MM.1S (cell line): ENCODE measurements around the gene ADAM19.

ENCODE experiments used
- DNase-seq: peaks from one replicate; pipeline ENCODE4 v3.0.0-alpha.2; 2015
- H2AFZ ChIP-seq: fragments of 300-600 bp; sonication (generic); 2 replicates; pipeline ENCODE4 v1.6.0; 2016; ENCODE audit warnings: antibody characterized with exemption, low read length
- H3F3A ChIP-seq: fragments of 300-600 bp; sonication (generic); 2 replicates; pipeline ENCODE4 v1.6.1; 2016; ENCODE audit warnings: mild to moderate bottlenecking, antibody characterized with exemption, low read length, moderate library complexity, mixed read lengths; ENCODE audit not compliant: insufficient read depth
- H3K27ac ChIP-seq: fragments of 300-600 bp; sonication (generic); 2 replicates; pipeline ENCODE4 v1.5.1; 2016; ENCODE audit warnings: mild to moderate bottlenecking, low read length
- H3K27me3 ChIP-seq: fragments of 300-600 bp; sonication (generic); replicated peaks from 2 replicates; pipeline ENCODE4 v1.6.0; 2016; ENCODE audit warnings: low read length; ENCODE audit not compliant: insufficient read depth
- H3K36me3 ChIP-seq: fragments of 300-600 bp; sonication (generic); replicated peaks from 2 replicates; pipeline ENCODE4 v1.6.1; 2016; ENCODE audit warnings: mild to moderate bottlenecking, low read length, mixed read lengths; ENCODE audit not compliant: insufficient read depth
- H3K4me1 ChIP-seq: fragments of 300-600 bp; sonication (generic); 2 replicates; pipeline ENCODE4 v1.6.1; 2016; ENCODE audit warnings: low read length, mixed read lengths
- H3K4me2 ChIP-seq: fragments of 300-600 bp; sonication (generic); 2 replicates; pipeline ENCODE4 v1.6.0; 2016; ENCODE audit warnings: low read depth, low read length
- H3K4me3 ChIP-seq: fragments of 300-600 bp; sonication (generic); 2 replicates; pipeline ENCODE4 v1.5.1; 2016; ENCODE audit warnings: low read length, mixed read lengths
- H3K79me2 ChIP-seq: fragments of 300-600 bp; sonication (generic); 2 replicates; pipeline ENCODE4 v1.6.1; 2016; ENCODE audit warnings: mixed run types, low read length, mixed read lengths
- H3K9ac ChIP-seq: fragments of 300-600 bp; sonication (generic); 2 replicates; pipeline ENCODE4 v1.6.1; 2016; ENCODE audit warnings: low read length, mixed read lengths
- H3K9me2 ChIP-seq: fragments of 300-600 bp; sonication (generic); replicated peaks from 2 replicates; pipeline ENCODE4 v1.6.1; 2016; ENCODE audit warnings: mild to moderate bottlenecking, low read length, mixed read lengths; ENCODE audit not compliant: insufficient read depth
- H3K9me3 ChIP-seq: fragments of 300-600 bp; sonication (generic); replicated peaks from 2 replicates; pipeline ENCODE4 v1.6.1; 2016; ENCODE audit warnings: mild to moderate bottlenecking, low read length, mixed read lengths; ENCODE audit not compliant: insufficient read depth
- H4K20me1 ChIP-seq: fragments of 300-600 bp; sonication (generic); 2 replicates; pipeline ENCODE4 v1.6.1; 2016; ENCODE audit warnings: mild to moderate bottlenecking, low read length, moderate library complexity, mixed read lengths; ENCODE audit not compliant: insufficient read depth
- CTCF ChIP-seq: fragments of 300-600 bp; sonication (generic); IDR thresholded peaks from 2 replicates; pipeline ENCODE4 v1.5.1; 2016; ENCODE audit warnings: antibody characterized with exemption, low read length, mixed read lengths
- EZH2 ChIP-seq: fragments of 300-600 bp; sonication (generic); optimal IDR thresholded peaks from 2 replicates; pipeline ENCODE3; 2017; ENCODE audit warnings: low read depth, mild to moderate bottlenecking, antibody characterized with exemption, low read length, mixed read lengths
- EZH2phosphoT487 ChIP-seq: fragments of 300-600 bp; sonication (generic); IDR thresholded peaks from 2 replicates; pipeline ENCODE4 v1.6.1; 2018; ENCODE audit warnings: antibody characterized with exemption, low read length

Gene ADAM19

DNA sequence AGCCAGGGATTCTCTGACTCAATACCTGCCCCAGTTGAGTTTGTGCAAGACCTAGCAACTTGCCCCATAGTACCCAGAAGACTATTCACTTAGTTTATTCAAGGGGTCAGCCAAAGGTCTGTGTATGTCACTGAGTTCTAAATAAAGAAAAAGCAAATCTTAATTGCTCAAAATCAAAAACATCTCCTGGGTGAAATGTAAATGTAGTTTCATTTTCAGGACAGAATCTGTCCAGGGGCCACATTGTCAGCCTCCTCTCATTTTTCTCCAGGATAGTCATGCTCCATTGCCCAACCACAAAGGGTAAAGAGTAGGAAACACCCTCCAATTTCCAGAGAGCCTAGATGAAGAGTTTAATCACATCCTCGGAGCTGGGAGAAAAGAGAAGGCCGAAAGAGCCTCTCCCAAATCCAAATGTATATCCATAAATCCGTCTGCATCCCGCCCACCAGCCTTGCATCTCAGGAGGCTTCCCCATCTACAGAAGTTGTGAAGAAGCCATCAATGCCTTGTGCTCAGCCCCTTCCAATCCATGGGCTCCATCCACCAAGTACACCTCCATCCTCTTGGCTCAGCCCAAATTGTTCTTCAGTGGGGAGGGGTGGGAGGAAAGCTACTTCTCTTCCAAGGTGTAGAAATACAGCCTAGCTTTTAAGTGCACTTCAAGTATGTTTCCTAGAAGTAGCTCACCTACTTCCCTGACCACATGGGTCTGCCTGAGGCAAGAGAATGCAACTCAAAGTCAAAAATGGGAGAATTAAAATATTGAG is 26.9 kb downstream of the ADAM19 start:
- Histone ChIP-seq H3K27ac (no peak overlapping the region), H4K20me1 (no peaks in the 10 kb centered on the region), H3K36me3 (no peaks in the 10 kb centered on the region), H3K4me1 (peaks cover 17% of the 10 kb centered on the region), H3K9me2 (no peaks in the 10 kb centered on the region), H2AFZ (no peak overlapping the region), H3K9me3 (no peaks in the 10 kb centered on the region), H3K4me2 (no peak overlapping the region), H3K9ac (no peak overlapping the region), H3K27me3 (no peaks in the 10 kb centered on the region), H3K79me2 (no peaks in the 10 kb centered on the region), H3K4me3 (no peak overlapping the region), H3F3A (no peaks in the 10 kb centered on the region)
- TF ChIP-seq EZH2phosphoT487 (no peak), EZH2 (no peak), CTCF (no peak)
- no peak for DNase-seq

DNA sequence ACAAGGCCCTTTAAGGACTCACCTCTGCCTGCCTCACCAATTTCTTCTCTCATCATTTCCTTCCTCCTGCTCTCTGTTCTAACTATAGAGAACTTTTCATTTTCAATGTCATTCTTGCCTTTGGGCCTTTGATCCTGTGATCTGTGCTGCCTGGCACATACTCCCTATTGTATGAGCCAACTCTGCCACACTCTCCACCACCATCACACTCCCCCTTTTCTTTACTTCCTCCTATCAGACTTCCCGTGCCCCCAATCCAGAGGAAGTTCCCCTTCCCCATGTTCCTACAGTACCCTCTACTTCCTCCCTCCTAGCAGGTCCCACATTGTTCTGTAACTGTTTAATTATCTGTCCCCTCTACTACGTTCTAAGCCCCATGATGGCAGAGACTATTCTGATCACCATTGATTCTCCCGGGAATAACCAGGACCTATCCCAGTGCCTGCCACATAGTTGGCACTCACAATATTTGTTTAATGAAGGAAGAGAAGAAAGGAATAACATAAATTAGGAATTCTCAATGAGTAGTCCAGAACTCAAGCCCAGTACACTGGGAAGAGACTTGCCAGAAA is 27.5 kb downstream of the ADAM19 start:
- no peak overlapping the region for H3K4me3 ChIP-seq
- H3K4me2 ChIP-seq, result no peak overlapping the region

GRCh38 chr5:157546456-157547100 is 29.0 kb downstream of the ADAM19 start:
- Histone ChIP-seq H3K4me2 (no peak overlapping the region), H3K79me2 (no peaks in the 10 kb centered on the region), H3F3A (peaks cover 2% of the 10 kb centered on the region), H3K4me1 (peaks cover 17% of the 10 kb centered on the region), H3K27ac (no peak overlapping the region), H3K4me3 (no peak overlapping the region), H3K9me3 (no peaks in the 10 kb centered on the region), H4K20me1 (no peaks in the 10 kb centered on the region), H3K9ac (no peak overlapping the region), H3K27me3 (no peaks in the 10 kb centered on the region), H3K36me3 (no peaks in the 10 kb centered on the region), H3K9me2 (no peaks in the 10 kb centered on the region), H2AFZ (no peak overlapping the region)
- no peak for DNase-seq
- TF ChIP-seq EZH2 (no peak), CTCF (no peak), EZH2phosphoT487 (no peak)

More for the DNA sequence above, 27.5 kb downstream of the ADAM19 start:
- H2AFZ ChIP-seq, result no peak overlapping the region
- no peaks in the 10 kb centered on the region for H4K20me1 ChIP-seq
- H3K79me2 ChIP-seq, result no peaks in the 10 kb centered on the region
- H3K4me1 ChIP-seq, result peaks cover 17% of the 10 kb centered on the region
- TF ChIP-seq EZH2 (no peak), CTCF (no peak), EZH2phosphoT487 (no peak)
- H3K9me3 ChIP-seq, result no peaks in the 10 kb centered on the region
- H3K27ac ChIP-seq, result no peak overlapping the region
- H3K36me3 ChIP-seq, result no peaks in the 10 kb centered on the region
- no peaks in the 10 kb centered on the region for H3F3A ChIP-seq
- H3K9ac ChIP-seq, result no peak overlapping the region
- no peaks in the 10 kb centered on the region for H3K27me3 ChIP-seq
- DNase-seq, result no peak
- H3K9me2 ChIP-seq, result no peaks in the 10 kb centered on the region
